22Rv1 (cell line): ENCODE results near the gene PGS1.

Experiments used
- ZFX ChIP-seq: fragments of 450-650 bp; IDR thresholded peaks from 2 replicates; pipeline ENCODE4 v1.6.1; 2017; ENCODE audit warnings: antibody characterized with exemption, borderline replicate concordance
- TF ChIP-seq, protein P1 (sequence below): fragments of 450-650 bp; IDR thresholded peaks from 2 replicates; pipeline ENCODE4 v1.5.1; 2017; ENCODE audit warnings: mild to moderate bottlenecking

DNA sequence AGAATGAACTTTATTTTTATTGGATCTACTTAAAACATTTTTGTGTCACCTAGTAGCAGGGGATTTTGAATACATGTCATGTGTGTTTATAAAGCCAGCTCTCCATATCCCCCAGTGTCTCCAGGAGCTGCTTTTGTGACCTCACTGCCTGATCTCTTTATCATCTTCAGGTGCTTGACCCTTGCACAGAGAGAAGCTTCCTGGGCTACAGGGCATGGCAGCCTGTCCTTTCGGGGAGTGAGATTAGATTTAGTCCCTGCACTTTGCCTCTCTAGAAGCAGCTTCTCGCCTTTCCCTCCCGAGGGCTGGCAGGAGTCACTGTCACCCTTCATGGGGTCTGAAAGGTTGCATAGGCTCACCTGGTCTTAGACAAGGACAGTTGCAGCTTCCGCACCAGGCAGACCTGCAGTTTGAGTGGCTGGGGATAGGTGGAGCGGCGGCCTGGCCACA is 42.7 kb downstream of the PGS1 start:
- TF ChIP-seq, protein P1, sequence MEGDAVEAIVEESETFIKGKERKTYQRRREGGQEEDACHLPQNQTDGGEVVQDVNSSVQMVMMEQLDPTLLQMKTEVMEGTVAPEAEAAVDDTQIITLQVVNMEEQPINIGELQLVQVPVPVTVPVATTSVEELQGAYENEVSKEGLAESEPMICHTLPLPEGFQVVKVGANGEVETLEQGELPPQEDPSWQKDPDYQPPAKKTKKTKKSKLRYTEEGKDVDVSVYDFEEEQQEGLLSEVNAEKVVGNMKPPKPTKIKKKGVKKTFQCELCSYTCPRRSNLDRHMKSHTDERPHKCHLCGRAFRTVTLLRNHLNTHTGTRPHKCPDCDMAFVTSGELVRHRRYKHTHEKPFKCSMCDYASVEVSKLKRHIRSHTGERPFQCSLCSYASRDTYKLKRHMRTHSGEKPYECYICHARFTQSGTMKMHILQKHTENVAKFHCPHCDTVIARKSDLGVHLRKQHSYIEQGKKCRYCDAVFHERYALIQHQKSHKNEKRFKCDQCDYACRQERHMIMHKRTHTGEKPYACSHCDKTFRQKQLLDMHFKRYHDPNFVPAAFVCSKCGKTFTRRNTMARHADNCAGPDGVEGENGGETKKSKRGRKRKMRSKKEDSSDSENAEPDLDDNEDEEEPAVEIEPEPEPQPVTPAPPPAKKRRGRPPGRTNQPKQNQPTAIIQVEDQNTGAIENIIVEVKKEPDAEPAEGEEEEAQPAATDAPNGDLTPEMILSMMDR: no peak
- TF ChIP-seq ZFX: no peak
